GM19452 (cell line): ENCODE data around the gene CAST.

ENCODE experiments used
- ATAC-seq: cut with Tn5 transposase; IDR thresholded peaks from one replicate; pipeline ENCODE4 v1.9.1; 2021; ENCODE audit not compliant: unreplicated experiment

The CAST gene

DNA sequence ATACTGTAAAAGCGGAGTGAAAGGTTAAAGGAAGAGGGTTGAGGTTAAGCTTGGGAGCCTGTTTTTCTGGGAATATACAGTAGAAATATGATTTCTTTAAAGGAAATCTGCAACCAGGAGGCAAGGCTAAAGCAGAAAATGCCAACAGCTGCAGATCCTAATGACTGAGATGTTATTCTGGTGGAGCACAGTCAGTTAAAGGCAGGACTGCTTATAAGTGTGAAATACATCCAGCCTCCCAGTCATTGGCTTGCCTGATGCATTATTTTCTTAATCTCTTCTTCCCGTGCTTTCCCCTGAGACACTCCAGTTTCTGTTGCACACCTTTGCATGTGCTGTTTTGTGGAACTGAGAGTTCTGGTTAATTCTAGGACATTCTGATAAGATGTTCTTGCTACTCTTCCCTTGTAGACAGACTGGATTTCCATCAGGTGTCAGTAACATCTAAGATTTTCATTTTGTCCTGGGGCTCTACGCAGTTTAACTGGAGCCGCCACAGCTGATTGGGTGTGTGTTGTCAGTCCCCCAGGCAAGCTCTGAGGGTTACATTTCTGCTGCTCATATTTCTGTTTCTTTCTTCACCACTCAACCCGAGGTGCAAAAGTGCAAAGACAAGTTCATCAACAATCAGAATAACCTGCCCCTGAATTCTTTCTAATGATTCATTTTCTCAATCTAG lies 44.4 kb downstream of the CAST start:
- no peak for ATAC-seq

DNA sequence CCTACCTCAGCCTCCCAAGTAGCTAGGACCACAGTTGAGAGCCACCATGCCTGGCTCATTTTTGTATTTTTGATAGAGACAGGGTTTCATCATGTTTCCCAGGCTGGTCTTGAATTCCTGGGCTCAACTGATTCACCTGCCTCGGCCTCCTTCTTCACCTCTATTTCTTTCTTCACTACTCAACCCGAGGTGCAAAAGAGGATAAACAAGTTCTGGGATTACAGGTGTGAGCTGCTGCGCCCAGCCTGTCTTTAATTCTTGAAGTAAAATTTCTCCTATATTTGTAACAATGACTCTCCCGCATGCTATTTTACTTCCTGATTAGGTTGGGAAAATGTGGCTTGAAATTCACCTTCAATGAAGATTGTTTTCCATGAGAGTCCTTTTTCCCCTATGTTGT lies 46.4 kb downstream of the CAST start:
- ATAC-seq = no peak

DNA sequence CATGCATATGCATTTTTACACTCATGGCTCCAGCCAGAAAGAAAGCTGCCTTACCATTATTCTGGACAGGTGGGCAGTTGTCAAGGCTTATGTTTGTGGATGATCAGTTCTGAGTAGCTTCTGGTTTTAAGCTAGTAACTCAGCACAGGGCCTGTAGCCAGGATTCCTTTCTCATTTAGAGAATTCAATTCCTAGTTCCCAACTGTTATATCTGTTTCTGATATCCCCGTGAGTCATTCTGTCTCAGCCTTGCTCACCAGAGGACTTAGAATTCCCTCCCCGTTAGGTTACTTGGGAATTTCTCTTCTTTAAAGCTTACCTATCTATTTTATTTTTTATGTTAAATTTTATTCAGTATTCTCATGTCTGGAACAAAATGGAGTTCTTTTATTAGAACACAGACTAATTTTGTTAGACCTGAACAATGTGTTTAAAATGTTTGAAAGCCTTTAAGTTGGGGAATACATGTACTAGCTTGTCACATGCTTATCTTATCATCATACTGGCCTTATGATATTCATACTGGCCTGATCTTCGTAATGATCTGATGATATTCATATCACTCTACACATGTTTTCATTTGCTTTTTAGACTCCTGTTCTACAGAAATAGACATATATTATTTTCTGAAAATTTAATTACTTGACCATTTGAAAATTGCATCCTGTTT lies 47.1 kb downstream of the CAST start:
- ATAC-seq = no peak

DNA sequence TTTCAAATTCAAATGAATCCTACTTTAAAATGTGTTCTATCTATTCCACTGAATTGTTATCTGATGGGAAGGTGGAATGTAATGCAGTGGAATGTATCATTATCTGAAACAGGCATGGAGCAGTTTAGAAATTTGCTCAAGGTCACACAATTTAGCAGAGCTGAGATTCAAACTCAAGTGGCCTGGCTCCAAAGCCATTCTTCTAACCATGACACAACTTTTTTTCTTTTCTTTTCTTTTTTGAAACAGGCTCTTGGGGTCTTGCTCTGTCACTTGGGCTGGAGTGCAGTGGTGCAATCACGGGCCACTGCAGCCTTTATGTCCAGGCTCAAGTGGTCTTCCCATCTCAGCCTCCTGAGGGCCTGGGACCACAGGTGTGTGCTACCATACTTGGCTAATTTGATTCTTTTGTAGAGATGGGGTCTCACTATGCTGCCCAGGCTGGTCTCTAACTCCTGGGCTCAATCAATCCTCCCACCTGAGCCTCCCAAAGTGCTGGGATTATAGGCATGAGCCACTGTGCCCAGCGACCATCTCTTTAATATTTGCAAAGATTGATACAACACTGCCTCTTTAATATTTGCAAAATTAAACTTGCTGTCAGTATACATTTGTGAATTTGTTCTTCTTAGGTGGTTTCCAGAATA lies 50.0 kb downstream of the CAST start:
- no peak for ATAC-seq

DNA sequence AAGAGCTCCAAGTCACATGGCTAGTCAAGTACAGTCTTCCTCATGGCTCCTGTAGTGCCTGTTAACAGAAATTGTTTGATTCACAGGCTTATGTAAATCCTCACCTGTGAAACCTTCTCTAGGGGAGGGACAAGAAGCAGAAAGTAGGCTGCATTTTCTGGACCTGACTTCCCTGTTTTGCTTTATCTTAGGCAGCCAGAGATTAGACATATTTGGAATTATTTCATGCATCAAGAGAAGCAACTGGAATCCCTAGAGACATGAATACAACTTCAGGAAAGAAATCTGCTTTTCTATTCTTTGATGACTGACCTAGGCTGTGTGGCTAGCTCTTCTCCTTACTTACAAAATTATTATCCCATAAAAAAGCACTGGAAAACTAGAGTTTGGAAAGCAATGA lies 52.3 kb downstream of the CAST start:
- no peak for ATAC-seq

DNA sequence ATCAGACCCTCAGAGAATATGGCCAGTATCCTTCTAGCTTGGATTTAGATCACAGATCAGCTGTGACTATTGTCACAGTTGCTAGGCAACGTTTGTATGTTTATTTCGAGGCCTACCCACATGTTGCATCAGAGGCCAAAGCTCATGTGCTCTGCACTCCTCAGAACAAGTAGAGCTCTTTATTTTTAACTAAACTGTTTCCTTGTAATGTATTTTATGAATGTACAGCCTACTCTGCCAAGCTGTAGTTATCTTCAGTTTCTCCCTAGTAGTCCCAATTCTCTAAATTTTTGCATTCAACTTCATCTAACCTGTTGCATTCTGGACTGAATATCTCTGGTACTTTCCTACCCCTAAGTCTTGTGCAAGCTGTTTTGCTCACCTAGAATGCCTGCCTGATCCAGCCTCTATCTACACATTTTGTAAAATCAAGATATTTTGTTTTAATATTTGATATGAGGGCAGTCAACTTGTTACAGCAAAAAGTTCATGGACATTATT lies 52.8 kb downstream of the CAST start:
- no peak for ATAC-seq

DNA sequence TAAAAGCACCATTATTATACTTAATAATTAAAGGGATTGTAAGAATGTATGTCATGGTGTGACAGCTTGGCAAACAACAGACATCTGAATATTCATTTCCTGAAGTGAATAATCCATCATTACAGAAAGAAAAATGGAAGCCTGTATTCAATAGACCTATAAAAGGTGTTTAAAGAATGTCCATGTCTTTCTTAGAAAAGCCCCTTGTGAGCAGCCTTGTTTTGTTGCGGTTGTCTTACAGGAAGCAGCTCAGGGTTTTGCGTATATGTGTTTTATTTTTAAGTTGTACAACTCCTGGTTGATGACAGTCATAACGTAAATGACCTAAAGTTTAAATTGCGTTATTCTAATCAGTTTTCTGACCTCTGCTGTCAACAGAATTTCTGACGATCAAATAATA lies 53.8 kb downstream of the CAST start:
- ATAC-seq = no peak

DNA sequence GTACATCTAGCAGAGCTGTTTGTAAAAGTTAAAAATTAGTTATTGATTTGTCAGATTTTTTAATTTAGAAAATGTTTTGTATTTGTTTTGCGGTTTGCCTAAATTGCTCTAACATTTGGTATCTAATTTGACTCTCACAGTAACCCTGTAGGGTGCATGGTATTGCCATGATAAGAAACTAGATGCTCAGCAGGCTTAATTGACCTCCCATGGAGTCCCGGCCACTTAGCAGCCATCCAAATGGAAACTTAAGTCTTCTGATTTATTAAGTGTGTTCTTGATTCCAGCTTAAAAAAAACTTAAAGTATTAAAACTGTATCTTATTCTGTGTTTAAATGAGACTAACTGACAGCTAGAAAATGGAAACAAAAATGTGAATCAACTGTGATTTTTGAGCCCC lies 54.5 kb downstream of the CAST start:
- no peak for ATAC-seq

DNA sequence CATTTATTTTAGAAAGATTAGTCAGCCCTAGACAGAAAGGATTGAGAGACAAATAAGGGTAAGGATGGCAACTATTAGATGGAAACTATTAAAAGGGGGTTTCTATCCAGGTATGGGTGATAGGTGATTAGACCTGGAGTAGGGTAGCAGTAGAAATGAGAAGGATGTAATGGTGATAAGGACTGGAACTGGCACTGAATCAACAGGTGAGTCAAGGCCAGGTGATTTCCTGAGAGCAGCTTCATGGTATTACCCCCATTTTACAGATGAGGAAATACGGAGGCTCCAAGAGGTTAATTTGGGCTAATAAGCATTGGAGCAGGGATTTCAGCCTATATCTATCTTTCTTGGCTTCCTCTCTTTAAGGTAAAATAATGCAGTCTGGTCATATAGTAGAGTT lies 55.7 kb downstream of the CAST start:
- no peak for ATAC-seq

DNA sequence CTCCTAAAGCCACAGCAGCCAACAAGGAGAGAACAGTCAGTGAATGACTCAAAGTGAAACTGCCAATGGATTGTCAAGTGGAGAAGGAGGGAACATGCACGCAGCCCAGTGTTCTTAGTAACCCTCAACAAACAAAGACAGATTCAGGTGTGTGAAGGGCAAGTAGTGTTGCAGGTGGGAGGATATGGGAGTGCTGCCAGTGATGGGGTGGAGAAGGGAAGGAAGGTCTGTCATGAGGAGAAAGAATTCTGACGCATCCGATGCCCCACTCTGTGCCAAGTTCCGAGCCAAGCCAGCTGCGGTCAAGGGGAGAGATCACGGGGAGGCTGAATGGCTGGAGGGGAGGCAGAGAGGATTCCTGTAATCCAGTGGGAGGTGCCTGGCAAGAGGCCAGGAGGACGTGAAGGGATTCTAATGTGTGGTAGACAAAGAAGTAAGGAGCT lies 56.5 kb downstream of the CAST start:
- ATAC-seq = no peak

DNA sequence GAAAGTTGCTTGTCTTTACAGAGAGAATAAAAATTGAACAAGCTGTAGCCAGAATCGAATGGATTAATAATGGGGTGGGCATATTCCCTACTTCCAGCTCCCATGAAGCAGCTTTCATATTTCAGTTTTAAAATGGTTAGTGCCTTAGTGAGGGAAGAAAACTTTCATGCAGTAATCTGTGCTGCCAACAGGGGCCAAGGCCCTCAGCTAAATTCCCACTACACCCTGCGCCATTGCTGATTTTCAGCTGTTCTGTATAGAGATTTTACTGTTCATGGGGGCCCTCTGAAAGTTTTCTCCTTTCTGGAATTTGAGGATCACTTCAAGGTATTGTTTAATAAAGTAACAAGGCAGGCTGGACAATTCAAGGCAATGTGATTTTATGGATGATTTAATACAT lies 58.2 kb downstream of the CAST start:
- ATAC-seq = no peak

DNA sequence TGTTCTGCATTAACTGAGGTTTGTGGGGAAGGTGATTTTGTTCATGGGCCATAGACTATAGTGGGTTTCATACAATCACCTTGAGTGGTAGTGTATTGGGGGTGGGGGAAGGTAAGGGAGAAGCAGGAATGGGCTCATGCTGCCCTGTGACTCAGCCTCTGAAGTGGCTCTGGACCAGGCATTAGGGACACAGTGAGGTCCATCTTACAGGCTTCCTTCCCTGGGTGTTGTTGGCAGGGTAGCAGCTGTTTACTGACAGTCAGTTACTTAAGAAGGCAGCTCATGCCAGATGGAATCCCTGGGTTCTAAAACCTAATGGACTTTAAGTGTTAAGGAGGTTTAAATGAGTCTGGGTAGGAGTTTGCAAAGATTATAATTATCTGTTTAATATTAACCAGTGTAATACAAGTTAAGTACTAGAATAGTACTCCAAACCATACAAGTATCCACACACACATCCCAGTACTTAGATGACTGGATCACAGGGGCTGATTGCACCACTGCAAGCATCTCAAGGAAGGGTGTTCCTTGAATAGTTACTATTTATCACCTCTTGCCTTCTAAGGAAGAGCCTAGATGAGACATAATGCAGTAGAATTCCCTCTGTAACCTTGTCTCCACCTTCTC lies 59.3 kb downstream of the CAST start:
- ATAC-seq = no peak

DNA sequence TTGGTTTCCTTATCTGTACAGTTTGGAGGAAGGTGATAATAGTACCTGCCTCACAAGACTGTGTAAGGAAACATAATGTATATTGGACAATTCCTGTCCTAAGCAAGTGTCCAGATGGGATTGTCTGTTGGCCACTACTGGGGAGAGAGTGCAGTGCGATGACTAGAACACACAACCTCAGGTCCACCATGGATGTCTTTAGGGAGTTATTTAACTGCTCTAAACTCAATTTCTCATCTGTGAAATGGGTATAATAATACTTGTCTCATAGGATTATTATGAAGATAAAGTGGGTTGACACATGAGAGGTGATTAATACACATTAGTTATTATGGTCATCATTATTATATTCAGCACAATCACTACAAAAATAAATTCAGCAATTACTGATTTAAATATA lies 63.1 kb downstream of the CAST start:
- ATAC-seq = no peak

DNA sequence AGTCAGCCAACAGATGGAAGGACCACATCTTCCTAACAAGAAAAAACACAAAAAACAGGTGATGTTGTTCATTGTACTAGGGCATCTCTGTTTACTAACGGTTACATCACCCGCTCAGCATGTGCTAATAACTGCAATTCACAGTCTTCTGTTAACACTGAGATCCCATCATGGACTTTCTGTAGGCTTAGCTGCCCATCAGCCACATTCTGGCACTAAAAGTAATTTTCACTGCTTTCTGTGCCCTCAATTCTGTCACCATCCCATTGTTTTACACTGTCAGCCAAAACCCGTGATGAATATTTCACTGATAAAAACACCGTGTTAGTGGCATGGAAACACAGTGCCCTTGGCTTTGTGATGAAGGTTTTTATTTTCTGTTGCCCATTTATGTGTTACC lies 64.6 kb downstream of the CAST start:
- no peak for ATAC-seq

DNA sequence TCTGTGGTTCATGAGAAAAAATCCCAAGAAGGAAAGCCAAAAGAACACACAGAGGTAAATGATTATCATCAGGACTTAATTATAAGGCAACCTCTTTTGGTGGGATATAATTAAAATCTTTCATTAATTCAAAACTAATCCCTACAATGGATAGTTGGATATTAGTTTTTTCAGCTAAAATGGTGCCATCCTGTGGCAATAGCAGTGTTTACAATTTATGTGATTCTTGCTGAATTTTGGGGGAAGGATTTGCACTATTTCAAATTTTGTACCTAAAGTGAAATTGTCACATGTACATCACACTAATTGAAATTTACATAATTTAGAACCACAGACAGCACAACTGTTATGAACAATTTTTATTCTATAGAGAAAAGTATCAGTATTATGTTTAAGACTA lies 67.0 kb downstream of the CAST start:
- ATAC-seq = no peak

DNA sequence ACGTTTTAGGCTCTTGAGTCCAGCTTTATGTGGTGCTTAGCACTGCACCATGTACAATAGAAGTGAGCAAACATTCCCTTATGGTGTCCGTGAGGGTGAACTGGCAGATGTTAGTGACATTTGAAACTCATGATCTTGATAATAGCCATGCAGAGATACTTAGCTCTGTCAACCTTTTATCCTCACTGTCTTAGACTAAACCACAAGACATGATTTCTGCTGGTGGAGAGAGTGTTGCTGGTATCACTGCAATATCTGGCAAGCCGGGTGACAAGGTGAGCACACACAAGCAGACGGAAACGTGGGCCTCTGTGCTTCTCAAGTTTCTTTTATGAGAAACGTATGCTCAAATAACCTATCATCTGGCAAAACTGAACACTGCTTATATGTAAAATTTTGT lies 68.4 kb downstream of the CAST start:
- ATAC-seq = no peak

DNA sequence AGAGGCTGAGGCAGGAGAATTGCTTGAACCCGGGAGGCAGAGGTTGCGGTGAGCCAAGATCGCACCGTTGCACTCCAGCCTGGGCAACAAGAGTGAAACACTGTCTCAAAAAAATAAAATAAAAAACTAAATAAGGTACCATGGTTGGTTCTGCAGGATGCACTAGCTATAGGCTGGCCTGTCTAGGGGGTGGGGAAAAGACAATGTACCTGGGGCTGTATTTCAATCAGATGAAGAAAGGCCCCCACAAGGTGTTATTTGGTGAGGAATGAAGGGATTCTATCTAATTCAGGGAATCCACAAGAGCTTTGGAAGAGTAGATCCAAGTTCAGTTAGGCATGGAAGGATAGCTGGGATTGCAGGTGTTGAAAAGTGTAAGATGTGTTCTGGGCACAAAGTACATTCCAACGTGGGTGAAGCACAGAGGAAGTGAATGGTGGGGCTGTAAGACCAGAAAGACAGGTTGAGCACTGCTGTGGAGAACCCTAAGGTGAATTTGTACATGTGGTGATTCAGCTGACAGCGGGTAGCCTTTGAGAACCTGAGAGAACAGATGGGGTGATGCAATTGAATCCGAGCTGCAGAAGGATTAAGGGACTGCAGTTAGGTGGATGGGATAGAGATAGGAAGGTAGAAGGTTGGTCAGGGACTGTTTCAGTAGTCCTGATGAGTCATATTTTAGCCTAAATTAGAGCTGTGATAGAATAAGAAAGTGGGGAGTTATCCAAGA lies 71.8 kb downstream of the CAST start:
- ATAC-seq = no peak

DNA sequence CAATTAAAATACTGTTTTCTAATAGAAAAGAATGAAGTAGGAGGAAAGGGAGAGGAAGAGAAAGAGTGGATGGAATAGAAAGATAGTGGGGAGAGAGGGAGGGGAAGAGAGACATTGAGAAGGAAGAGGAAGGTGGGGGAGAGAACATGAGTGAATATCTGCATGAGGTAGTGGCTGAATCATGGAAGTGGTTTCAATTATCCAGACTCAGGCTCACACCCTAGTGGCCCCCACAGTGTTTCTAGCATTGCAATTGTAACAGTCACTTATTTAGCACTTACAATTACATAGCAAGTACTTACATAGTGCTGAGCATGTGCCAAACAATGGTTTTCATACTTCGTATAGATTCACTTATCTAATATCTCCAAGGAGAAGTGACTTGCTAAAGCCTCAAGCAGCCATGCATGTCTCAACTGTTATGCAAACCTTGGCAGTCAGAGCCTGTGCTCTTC lies 72.7 kb downstream of the CAST start:
- ATAC-seq = no peak

DNA sequence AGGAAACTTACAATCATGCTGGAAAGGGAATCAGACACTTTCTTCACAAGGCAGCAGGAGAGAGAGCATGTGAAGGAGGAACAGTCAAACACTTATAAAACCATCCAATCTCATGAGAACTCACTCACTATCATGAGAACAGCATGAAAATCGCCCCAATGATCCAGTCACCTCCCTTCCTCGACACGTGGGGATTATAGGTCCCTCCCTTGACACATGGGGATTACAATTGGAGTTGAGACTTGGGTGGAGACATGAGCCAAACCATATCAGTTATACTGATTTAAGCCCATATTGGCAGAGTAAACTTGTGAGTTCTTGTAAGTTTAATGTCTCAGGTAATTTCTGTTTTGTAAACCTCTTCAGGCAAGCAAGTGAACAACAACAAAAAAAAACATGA lies 74.8 kb downstream of the CAST start:
- ATAC-seq = no peak

DNA sequence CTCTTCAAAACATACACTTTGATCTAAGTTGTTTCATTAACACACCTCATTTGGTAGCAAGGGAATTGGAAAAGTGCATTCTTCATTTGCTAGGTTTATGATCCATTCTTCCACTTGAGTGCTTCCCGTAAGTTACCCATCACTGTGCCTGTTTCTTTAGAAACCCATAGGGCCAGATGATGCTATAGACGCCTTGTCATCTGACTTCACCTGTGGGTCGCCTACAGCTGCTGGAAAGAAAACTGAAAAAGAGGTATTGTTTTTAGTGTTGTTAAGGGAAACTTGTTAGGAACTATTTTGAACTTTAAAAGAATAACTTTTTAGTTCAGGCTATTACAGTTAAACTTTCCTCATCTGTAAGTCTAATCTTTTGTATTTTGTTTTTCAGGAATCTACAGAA lies 78.9 kb downstream of the CAST start:
- no peak for ATAC-seq

DNA sequence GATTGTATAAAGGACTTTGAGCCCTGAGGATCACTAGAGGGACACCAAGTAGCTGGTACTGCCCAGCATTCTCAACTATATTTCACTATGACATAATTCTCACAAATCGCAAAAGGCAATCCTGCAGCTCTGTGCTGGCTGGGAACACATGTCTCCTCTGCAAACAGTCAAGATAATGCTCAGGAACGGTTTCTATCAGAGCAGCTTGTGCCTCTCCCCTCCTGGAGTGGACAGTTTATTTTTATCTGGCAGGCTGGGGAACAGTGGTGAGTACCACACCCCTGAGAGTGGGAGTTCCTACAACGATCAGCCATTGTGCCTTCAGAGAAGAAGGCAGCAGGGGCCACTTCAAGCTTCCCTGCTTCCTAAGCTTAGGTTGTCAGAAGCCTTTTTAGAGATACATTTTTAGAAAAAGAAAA lies 79.7 kb downstream of the CAST start:
- no peak for ATAC-seq
